HepG2 (cell line): ENCODE measurements around the gene PTEN.

ENCODE experiments used
- ATF2 ChIP-seq: sonication (generic); formaldehyde crosslinking; IDR thresholded peaks from 2 replicates; pipeline ENCODE4 v1.4.0; 2020; ENCODE audit warnings: missing genetic modification reagents
- CTCF ChIP-seq: sonication (generic); formaldehyde crosslinking; IDR thresholded peaks from 2 replicates; pipeline ENCODE4 v1.5.0; 2020; ENCODE audit warnings: mild to moderate bottlenecking, missing genetic modification reagents, moderate library complexity
- NPAS2 ChIP-seq: sonication (generic); formaldehyde crosslinking; IDR thresholded peaks from 2 replicates; pipeline ENCODE4 v1.8.0; 2022; ENCODE audit warnings: mild to moderate bottlenecking, missing genetic modification reagents, borderline replicate concordance
- POLR2A ChIP-seq, 2 experiments: IDR thresholded peaks; 2 replicates each; pipeline ENCODE4 v1.6.1; 2011; ENCODE audit warnings: low read depth in 2 of 2, low read length in 2 of 2, mild to moderate bottlenecking in 1 of 2, moderate library complexity in 1 of 2; ENCODE audit not compliant: insufficient read depth in 1 of 2
- SP1 ChIP-seq, 2 experiments: fragments of 450-650 bp in 1 of 2; sonication (generic) in 1 of 2; formaldehyde crosslinking in 1 of 2; IDR thresholded peaks; 2 replicates each; pipeline versions ENCODE4 v1.4.0 to v1.6.1; 2016 to 2020; ENCODE audit warnings: missing genetic modification reagents in 1 of 2
- YY1 ChIP-seq: IDR thresholded peaks from 2 replicates; pipeline ENCODE4 v1.6.1; 2011; ENCODE audit warnings: low read length, low read depth, moderate library complexity, mild to moderate bottlenecking; ENCODE audit not compliant: insufficient read depth, insufficient replicate concordance
- ZNF263 ChIP-seq: sonication (generic); formaldehyde crosslinking; IDR thresholded peaks from 2 replicates; pipeline ENCODE4 v1.4.0; 2020; ENCODE audit warnings: missing genetic modification reagents
- ZNF280B ChIP-seq: sonication (generic); formaldehyde crosslinking; IDR thresholded peaks from 2 replicates; pipeline ENCODE4 v1.5.0; 2020; ENCODE audit warnings: missing genetic modification reagents, mild to moderate bottlenecking, borderline replicate concordance
- ZNF782 ChIP-seq: sonication (generic); formaldehyde crosslinking; IDR thresholded peaks from 2 replicates; pipeline ENCODE4 v1.4.0; 2020; ENCODE audit warnings: missing genetic modification reagents, mild to moderate bottlenecking, borderline replicate concordance

GRCh38 chr10:88008866-88009470, 145.5 kb downstream of the PTEN start:
- TF ChIP-seq ZNF782 (CRISPR knock-in tag) (no peak), POLR2A (IDR thresholded peaks at IDR 0.05; ENCODE audit: insufficient read depth in 1 of 2, low read depth in 2 of 2, low read length in 2 of 2) (no peak), ATF2 (CRISPR knock-in tag) (no peak), NPAS2 (CRISPR knock-in tag) (no peak), ZNF263 (CRISPR knock-in tag) (no peak), SP1 (IDR thresholded peaks at IDR 0.05) (no peak), SP1 (CRISPR knock-in tag; IDR thresholded peaks at IDR 0.05) (no peak), CTCF (CRISPR knock-in tag) (no peak), ZNF280B (no peak), YY1 (no peak)
